ENCODE results near the gene ELF5. TPM values are rescaled to one million over a fixed set of nuclear protein-coding genes. Genes with fewer than 3 reads are reported as not detected.

Gene ELF5
- total RNA-seq, 1 experiment from 2014 or later, result 0.11 TPM

DNA sequence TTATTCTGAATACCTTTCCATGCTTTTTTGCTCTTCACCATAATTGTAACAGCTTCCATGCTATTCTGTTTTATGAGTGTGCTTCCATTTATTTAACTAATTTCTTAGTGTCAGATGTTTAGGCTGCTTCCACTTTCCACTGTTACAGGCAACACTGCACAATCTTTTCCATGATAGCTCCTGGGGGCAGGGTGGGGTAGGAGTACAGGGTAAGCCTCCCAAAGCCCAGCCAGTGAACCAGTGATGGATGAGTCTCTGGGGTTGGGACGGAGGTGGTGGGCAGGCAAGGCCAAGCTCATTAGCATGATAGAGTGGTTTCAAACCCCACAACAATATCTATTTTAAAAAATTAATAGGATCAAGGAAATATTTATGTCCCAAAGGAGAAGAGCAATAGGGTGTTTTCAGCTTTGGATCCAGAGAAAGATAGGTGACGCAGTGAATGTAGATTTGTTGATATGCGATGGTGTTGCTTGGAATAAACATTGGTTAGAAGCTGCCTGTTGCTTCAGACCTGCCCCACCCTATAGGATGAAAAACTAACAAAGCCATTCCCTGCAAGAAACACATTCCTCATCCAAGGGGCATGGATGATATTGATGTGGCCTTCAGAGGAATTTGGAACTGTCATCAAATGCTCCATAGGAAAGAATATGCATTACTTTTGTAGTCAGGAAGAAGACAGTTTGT is 17.1 kb upstream of the ELF5 start:
- no peak overlapping the region for H3K27ac ChIP-seq (ENCODE audit: low read length)
- no peaks in the 10 kb centered on the region for H4K20me1 ChIP-seq (ENCODE audit: low read length)
- H3F3A ChIP-seq (ENCODE audit: low read length, unreplicated experiment), result no peaks in the 10 kb centered on the region
- H2AFZ ChIP-seq (ENCODE audit: low read length), result no peak overlapping the region
- no peaks in the 10 kb centered on the region for H3K9me3 ChIP-seq (ENCODE audit: low read length)
- H3K9me2 ChIP-seq (replicated peaks; ENCODE audit: low read length), result no peaks in the 10 kb centered on the region
- no peak overlapping the region for H3K9ac ChIP-seq (ENCODE audit: low read length)
- DNase-seq (no peak), ATAC-seq (no peak)
- no peaks in the 10 kb centered on the region for H3K79me2 ChIP-seq (ENCODE audit: low read length)
- BruUV-seq (replicated peaks), result no TSS peak
- H3K27me3 ChIP-seq (ENCODE audit: low read length), result no peaks in the 10 kb centered on the region
- no peak overlapping the region for H3K4me3 ChIP-seq (ENCODE audit: low read length)
- TF ChIP-seq, protein P1, sequence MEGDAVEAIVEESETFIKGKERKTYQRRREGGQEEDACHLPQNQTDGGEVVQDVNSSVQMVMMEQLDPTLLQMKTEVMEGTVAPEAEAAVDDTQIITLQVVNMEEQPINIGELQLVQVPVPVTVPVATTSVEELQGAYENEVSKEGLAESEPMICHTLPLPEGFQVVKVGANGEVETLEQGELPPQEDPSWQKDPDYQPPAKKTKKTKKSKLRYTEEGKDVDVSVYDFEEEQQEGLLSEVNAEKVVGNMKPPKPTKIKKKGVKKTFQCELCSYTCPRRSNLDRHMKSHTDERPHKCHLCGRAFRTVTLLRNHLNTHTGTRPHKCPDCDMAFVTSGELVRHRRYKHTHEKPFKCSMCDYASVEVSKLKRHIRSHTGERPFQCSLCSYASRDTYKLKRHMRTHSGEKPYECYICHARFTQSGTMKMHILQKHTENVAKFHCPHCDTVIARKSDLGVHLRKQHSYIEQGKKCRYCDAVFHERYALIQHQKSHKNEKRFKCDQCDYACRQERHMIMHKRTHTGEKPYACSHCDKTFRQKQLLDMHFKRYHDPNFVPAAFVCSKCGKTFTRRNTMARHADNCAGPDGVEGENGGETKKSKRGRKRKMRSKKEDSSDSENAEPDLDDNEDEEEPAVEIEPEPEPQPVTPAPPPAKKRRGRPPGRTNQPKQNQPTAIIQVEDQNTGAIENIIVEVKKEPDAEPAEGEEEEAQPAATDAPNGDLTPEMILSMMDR (conservative IDR thresholded peaks at IDR 0.05; ENCODE audit: low read depth, low read length), result no peak
- TF ChIP-seq EZH2 (IDR thresholded peaks at IDR 0.05; ENCODE audit: low read length, unreplicated experiment) (no peak), EZH2phosphoT487 (IDR thresholded peaks at IDR 0.05; ENCODE audit: borderline replicate concordance, low read length) (no peak)
- no peaks in the 10 kb centered on the region for H3K36me3 ChIP-seq (ENCODE audit: low read depth, low read length)
- H3K4me1 ChIP-seq (ENCODE audit: insufficient read depth, low read length), result peaks cover 10% of the 10 kb centered on the region; the same call in 1 of the 2 replicates
- no peak overlapping the region for H3K4me2 ChIP-seq (ENCODE audit: low read length)
- POLR2A ChIA-PET (ENCODE audit: unreplicated experiment), result no interaction called here
- intact Hi-C loops (cut with micrococcal nuclease), result no loop called here
- CTCF ChIA-PET, result no interaction called here

DNA sequence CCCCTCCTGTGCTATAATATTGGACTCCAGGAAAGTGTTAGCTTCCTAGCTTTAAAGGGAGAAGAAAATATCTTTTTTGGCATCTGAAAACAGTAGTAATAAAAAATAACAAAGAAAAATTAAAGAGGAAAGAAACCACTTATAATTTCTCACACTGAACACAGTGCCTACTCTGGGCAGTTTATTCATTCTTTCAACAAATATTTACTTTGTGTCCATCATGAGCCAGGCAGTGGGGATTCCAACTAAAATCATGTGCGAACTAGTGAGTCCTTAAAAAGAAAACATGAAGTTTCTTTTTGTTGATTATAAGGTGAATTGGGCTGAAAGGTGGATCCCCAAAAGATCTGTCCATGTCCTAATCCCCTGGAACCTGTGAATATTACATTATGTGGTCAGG is 16.0 kb upstream of the ELF5 start:
- H3K27ac ChIP-seq (ENCODE audit: low read length), result no peak overlapping the region
- H3K9ac ChIP-seq (ENCODE audit: low read length), result no peak overlapping the region
- peak overlapping the region; percentile 24 for H2AFZ ChIP-seq (ENCODE audit: low read length)
- no peaks in the 10 kb centered on the region for H4K20me1 ChIP-seq (ENCODE audit: low read length)
- ChIA-PET CTCF (no interaction called here), POLR2A (ENCODE audit: unreplicated experiment) (no interaction called here)
- no peaks in the 10 kb centered on the region for H3K36me3 ChIP-seq (ENCODE audit: low read depth, low read length)
- peak overlapping the region; percentile 60 for H3K4me2 ChIP-seq (ENCODE audit: low read length)
- TF ChIP-seq EZH2 (IDR thresholded peaks at IDR 0.05; ENCODE audit: low read length, unreplicated experiment) (no peak), EZH2phosphoT487 (IDR thresholded peaks at IDR 0.05; ENCODE audit: borderline replicate concordance, low read length) (no peak)
- TF ChIP-seq, protein P1 (conservative IDR thresholded peaks at IDR 0.05; ENCODE audit: low read depth, low read length), result no peak
- DNase-seq, result peak; percentile 22
- peak; percentile 78 for ATAC-seq
- H3K9me2 ChIP-seq (replicated peaks; ENCODE audit: low read length), result no peaks in the 10 kb centered on the region
- BruUV-seq (replicated peaks), result no TSS peak
- H3K4me1 ChIP-seq (ENCODE audit: insufficient read depth, low read length), result peaks cover 10% of the 10 kb centered on the region; the same call in 1 of the 2 replicates
- peak overlapping the region; percentile 14; the same call in 1 of the 2 replicates for H3K4me3 ChIP-seq (ENCODE audit: low read length)
- intact Hi-C loops (cut with micrococcal nuclease), result no loop called here
- no peaks in the 10 kb centered on the region for H3K79me2 ChIP-seq (ENCODE audit: low read length)
- H3K9me3 ChIP-seq (ENCODE audit: low read length), result no peaks in the 10 kb centered on the region
- H3K27me3 ChIP-seq (ENCODE audit: low read length), result no peaks in the 10 kb centered on the region
- no peaks in the 10 kb centered on the region for H3F3A ChIP-seq (ENCODE audit: low read length, unreplicated experiment)

DNA sequence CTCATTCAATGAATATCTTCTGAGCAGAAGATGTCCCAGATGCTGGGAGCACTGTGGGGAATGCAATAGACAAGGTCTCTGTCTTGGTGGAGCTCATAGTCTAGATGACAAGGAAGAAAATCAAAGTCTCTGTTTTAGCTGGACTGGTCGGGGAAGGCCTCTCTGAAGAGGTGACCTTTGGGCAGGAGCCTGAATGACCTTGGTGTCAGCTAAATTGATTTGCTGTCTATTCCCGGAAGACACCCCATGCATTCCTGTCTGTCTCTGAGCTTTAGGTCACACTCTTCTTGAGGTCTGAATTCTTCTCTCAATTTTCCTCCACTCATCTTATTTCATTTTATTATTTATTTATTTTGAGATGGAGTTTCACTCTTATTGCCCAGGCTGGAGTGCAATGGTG is 14.5 kb upstream of the ELF5 start:
- no peaks in the 10 kb centered on the region for H3K36me3 ChIP-seq (ENCODE audit: low read depth, low read length)
- no peak overlapping the region for H3K4me3 ChIP-seq (ENCODE audit: low read length)
- no TSS peak for BruUV-seq (replicated peaks)
- H3K27me3 ChIP-seq (ENCODE audit: low read length), result no peaks in the 10 kb centered on the region
- ATAC-seq (no peak), DNase-seq (no peak)
- H4K20me1 ChIP-seq (ENCODE audit: low read length), result no peaks in the 10 kb centered on the region
- H3K9me2 ChIP-seq (replicated peaks; ENCODE audit: low read length), result no peaks in the 10 kb centered on the region
- no peak overlapping the region for H2AFZ ChIP-seq (ENCODE audit: low read length)
- no peaks in the 10 kb centered on the region for H3K9me3 ChIP-seq (ENCODE audit: low read length)
- no peak overlapping the region for H3K4me2 ChIP-seq (ENCODE audit: low read length)
- H3K4me1 ChIP-seq (ENCODE audit: insufficient read depth, low read length), result peaks cover 10% of the 10 kb centered on the region; the same call in 1 of the 2 replicates
- no peak for TF ChIP-seq EZH2 (IDR thresholded peaks at IDR 0.05; ENCODE audit: low read length, unreplicated experiment)
- TF ChIP-seq EZH2phosphoT487 (IDR thresholded peaks at IDR 0.05; ENCODE audit: borderline replicate concordance, low read length), result no peak
- TF ChIP-seq, protein P1 (conservative IDR thresholded peaks at IDR 0.05; ENCODE audit: low read depth, low read length), result no peak
- H3K27ac ChIP-seq (ENCODE audit: low read length), result no peak overlapping the region
- H3F3A ChIP-seq (ENCODE audit: low read length, unreplicated experiment), result no peaks in the 10 kb centered on the region
- H3K79me2 ChIP-seq (ENCODE audit: low read length), result no peaks in the 10 kb centered on the region
- no peak overlapping the region for H3K9ac ChIP-seq (ENCODE audit: low read length)
- ChIA-PET CTCF (no interaction called here), POLR2A (ENCODE audit: unreplicated experiment) (no interaction called here)
- intact Hi-C loops (cut with micrococcal nuclease), result no loop called here
